WERI-Rb-1 (cell line): Measurements from ENCODE around the gene TTC23.

ENCODE experiments used
- DNase-seq: peaks from one replicate; pipeline ENCODE4 v3.0.0-alpha.2; 2020
- H3K27ac ChIP-seq: fragments of 250-450 bp; sonication (Bioruptor Pico); 2 replicates; pipeline ENCODE4 v1.5.1; 2020; ENCODE audit warnings: mild to moderate bottlenecking, moderate library complexity
- H3K27me3 ChIP-seq: fragments of 250-450 bp; sonication (Bioruptor Pico); 2 replicates; pipeline ENCODE4 v1.5.1; 2021; ENCODE audit warnings: mild to moderate bottlenecking, low read depth, moderate library complexity; ENCODE audit not compliant: insufficient read depth, severe bottlenecking
- H3K36me3 ChIP-seq: fragments of 250-450 bp; sonication (Bioruptor Pico); 2 replicates; pipeline ENCODE4 v1.5.1; 2020; ENCODE audit warnings: mild to moderate bottlenecking, moderate library complexity
- H3K4me3 ChIP-seq: 2 replicates; pipeline ENCODE4 v1.5.1; 2011; ENCODE audit warnings: low read depth, mild to moderate bottlenecking, control low read depth, low read length
- H3K9me3 ChIP-seq: fragments of 250-450 bp; sonication (Bioruptor Pico); 2 replicates; pipeline ENCODE4 v1.5.1; 2021; ENCODE audit warnings: mild to moderate bottlenecking, moderate library complexity; ENCODE audit not compliant: severe bottlenecking
- TF ChIP-seq, protein P1 (sequence below): IDR thresholded peaks from 2 replicates; pipeline ENCODE4 v1.5.1; 2011; ENCODE audit warnings: low read depth, mild to moderate bottlenecking, control low read depth, inconsistent platforms, low read length

Gene TTC23

DNA sequence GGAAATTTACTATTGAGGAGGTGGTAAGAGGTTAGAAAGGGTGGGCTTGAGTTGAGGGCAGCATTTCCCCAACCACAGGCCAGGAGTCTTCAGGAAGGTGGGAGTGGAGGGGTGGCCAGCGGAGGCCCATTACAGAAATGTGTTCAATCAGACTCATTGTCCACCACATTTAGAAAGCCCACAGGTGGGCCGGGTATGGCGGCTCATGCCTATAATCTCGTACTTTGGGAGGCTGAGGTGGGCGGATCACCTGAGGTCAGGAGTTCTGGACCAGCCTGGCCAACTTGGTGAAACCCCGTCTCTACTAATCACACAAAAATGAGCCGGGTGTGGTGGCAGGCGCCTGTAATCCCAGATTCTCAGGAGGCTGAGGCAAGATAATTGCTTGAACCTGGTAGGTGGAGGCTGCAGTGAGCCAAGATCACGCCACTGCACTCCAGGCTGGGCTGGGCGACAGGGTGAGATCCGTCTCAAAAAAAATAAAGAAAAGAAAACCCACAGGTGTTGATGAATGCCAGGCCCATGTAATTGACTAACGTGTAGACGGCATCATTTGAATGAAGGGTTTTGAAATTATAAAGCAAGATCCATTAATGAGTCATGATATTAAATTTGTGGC, 156.7 kb downstream of the TTC23 start:
- TF ChIP-seq, protein P1, sequence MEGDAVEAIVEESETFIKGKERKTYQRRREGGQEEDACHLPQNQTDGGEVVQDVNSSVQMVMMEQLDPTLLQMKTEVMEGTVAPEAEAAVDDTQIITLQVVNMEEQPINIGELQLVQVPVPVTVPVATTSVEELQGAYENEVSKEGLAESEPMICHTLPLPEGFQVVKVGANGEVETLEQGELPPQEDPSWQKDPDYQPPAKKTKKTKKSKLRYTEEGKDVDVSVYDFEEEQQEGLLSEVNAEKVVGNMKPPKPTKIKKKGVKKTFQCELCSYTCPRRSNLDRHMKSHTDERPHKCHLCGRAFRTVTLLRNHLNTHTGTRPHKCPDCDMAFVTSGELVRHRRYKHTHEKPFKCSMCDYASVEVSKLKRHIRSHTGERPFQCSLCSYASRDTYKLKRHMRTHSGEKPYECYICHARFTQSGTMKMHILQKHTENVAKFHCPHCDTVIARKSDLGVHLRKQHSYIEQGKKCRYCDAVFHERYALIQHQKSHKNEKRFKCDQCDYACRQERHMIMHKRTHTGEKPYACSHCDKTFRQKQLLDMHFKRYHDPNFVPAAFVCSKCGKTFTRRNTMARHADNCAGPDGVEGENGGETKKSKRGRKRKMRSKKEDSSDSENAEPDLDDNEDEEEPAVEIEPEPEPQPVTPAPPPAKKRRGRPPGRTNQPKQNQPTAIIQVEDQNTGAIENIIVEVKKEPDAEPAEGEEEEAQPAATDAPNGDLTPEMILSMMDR = no peak
- Histone ChIP-seq H3K27ac (no peak overlapping the region), H3K4me3 (no peak overlapping the region), H3K27me3 (no peaks in the 10 kb centered on the region), H3K36me3 (no peaks in the 10 kb centered on the region), H3K9me3 (no peaks in the 10 kb centered on the region)
- DNase-seq = no peak

DNA sequence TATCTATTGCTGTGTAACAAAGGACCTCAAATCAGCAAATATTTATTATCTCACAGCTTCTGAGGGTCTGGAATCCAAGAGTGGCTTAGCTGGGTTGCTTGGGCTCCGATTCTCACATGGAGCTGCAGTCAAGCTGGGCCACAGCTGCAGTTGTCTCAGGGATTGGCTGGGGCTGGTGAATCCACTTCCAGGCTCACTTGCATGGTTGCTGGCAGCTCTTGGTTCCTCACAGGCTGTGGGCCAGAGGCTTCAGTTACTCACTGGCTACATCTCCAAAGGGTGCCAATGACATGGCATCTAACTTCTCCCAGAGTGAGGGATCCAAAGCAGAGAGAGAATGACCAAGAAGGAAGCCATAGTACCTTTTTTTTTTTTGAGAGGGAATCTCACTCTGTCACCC, 158.4 kb downstream of the TTC23 start:
- Histone ChIP-seq H3K36me3 (no peaks in the 10 kb centered on the region), H3K27ac (no peak overlapping the region), H3K4me3 (no peak overlapping the region), H3K9me3 (no peaks in the 10 kb centered on the region), H3K27me3 (no peaks in the 10 kb centered on the region)
- no peak for DNase-seq
- TF ChIP-seq, protein P1 = no peak

DNA sequence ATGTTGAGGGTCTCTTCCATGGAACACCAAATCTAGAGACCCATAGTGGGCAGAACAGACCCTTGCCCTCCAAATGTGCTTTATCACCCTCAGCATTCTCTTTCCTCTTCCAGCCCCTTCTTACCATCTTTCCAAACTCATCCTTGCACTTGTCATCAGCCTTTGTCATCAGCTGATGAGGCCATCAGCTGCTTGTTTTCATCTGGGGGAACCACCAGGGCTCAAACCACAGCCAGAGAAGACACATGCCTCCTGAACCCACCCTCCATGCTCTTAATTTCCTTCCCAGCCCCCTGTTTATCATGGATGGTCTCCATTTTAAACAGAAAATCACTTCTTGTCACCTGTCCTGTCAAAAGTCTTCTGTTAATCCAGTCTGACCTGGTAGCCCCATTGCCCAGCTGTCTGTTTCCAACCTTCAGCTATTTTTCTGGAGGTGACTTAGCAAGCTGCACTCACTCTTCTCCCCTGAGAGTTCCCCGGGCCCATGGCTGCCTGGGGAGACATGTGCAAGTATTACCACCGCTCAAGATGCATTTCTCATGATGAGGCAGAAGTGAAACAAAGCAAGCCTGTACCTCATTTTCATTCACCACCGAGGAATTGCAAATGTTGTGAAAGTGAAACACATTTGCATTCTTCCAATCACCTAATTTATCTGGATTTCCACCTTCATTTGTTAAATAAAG, 159.2 kb downstream of the TTC23 start:
- H3K27ac ChIP-seq = no peak overlapping the region
- no peaks in the 10 kb centered on the region for H3K27me3 ChIP-seq
- no peak overlapping the region for H3K4me3 ChIP-seq
- TF ChIP-seq, protein P1 = no peak
- no peaks in the 10 kb centered on the region for H3K36me3 ChIP-seq
- no peaks in the 10 kb centered on the region for H3K9me3 ChIP-seq
- no peak for DNase-seq

- no peak for DNase-seq
- TF ChIP-seq, protein P1 = no peak
- no peak overlapping the region for H3K4me3 ChIP-seq
These were observed 161.9 kb downstream of the TTC23 start for GRCh38 chr15:99087405-99087943.

GRCh38 chr15:99086327-99086667, 163.1 kb downstream of the TTC23 start:
- Histone ChIP-seq H3K4me3 (no peak overlapping the region), H3K27ac (no peak overlapping the region), H3K9me3 (peaks cover 5% of the 10 kb centered on the region), H3K36me3 (no peaks in the 10 kb centered on the region), H3K27me3 (no peaks in the 10 kb centered on the region)
- TF ChIP-seq, protein P1 = no peak
- DNase-seq = no peak

More at GRCh38 chr15:99087405-99087943, 161.9 kb downstream of the TTC23 start:
- H3K9me3 ChIP-seq = peaks cover 4% of the 10 kb centered on the region
- H3K27ac ChIP-seq = no peak overlapping the region
- H3K27me3 ChIP-seq = no peaks in the 10 kb centered on the region
- no peaks in the 10 kb centered on the region for H3K36me3 ChIP-seq
